A549 (cell line): ENCODE measurements around the gene OR5D16. TPM values are rescaled to one million over a fixed set of nuclear protein-coding genes. Genes with fewer than 3 reads are reported as not detected.
"Not testable (repeated sequence)": the region's sequence is repeated elsewhere in the genome, so short reads cannot be mapped to it uniquely, and the experiment has no call there.

Experiments
- ATAC-seq, 2 experiments: fragments of 200-7000 bp in 1 of 2; fragments of >200 bp in 1 of 2; cut with Nextera tagmentation in 1 of 2; cut with Tn5 transposase in 1 of 2; 3 replicates each; pipeline versions ENCODE4 v1.8.0 to v1.9.1; 2018 to 2020; ENCODE audit warnings: mild to moderate bottlenecking in 1 of 2, moderate library complexity in 1 of 2
- CTCF ChIA-PET: fragments of 300-600 bp; sonication (Branson Sonifier 250); formaldehyde crosslinking; extraction: SDS; loops from one replicate; lab custom pipeline; 2021; ENCODE audit warnings: antibody characterized with exemption, inconsistent platforms; lab: Yijun Ruan, JAX
- POLR2A ChIA-PET: fragments of 350-600 bp; formaldehyde crosslinking; extraction: SDS; loops from one replicate; lab custom pipeline; 2021; ENCODE audit warnings: antibody characterized with exemption, inconsistent platforms; lab: Yijun Ruan, JAX
- DNase-seq, 2 experiments: peaks; one replicate each; pipeline versions ENCODE4 v3.0.0 to v3.0.0-alpha.2; 2011 to 2016; ENCODE audit warnings: low read depth in 1 of 2, low spot score in 1 of 2
- FAIRE-seq: peaks from 2 replicates; lab custom pipeline; 2011; peaks lifted over from hg19 to GRCh38; lab: Jason Lieb, UNC
- H3K27ac ChIP-seq, 2 experiments: fragments of >200 bp; sonication (Bioruptor Twin); formaldehyde crosslinking; 3 replicates each; pipeline ENCODE4 v1.5.1; 2016 to 2017
- H3K4me1 ChIP-seq: fragments of >200 bp; sonication (Bioruptor Twin); formaldehyde crosslinking; 3 replicates; pipeline ENCODE4 v1.6.1; 2016
- H3K4me2 ChIP-seq: fragments of >200 bp; sonication (Bioruptor Twin); formaldehyde crosslinking; 3 replicates; pipeline ENCODE4 v1.6.1; 2016
- H3K4me3 ChIP-seq: fragments of >200 bp; sonication (Bioruptor Twin); formaldehyde crosslinking; 3 replicates; pipeline ENCODE4 v1.5.1; 2016
- H3K9me3 ChIP-seq: fragments of >200 bp; sonication (Bioruptor Twin); formaldehyde crosslinking; 3 replicates; pipeline ENCODE4 v1.6.1; 2016
- WGBS: methylation state at CpG from one replicate; pipeline ENCODE4 v1.1.6; 2017; ENCODE audit errors: missing lambda C conversion rate; 5-methylcytosine and 5-hydroxymethylcytosine counted together
- polyA plus RNA-seq, 4 experiments: library from polyadenylated mRNA; depleted of rRNA in 3 of 4; stranded (reverse); fragments of >200 nt; fragmentation: RNase III in 1 of 4; extraction: RNeasy Plus Mini Kit Qiagen cat#74134 plus additional on column Dnase treatment in 1 of 4; gene quantifications; 2 replicates in 3 of 4; 3 replicates in 1 of 4; pipeline ENCODE4 v1.2.3, GENCODE V29; 2011 to 2017
- small RNA-seq, 6 experiments: library from RNA; depleted of rRNA; stranded (forward); fragments of <200 nt; gene quantifications; one replicate each; pipeline ENCODE3, GENCODE V24; 2012

Gene OR5D16
- polyA plus RNA-seq, 2 of the 4 experiments (the other 2 are of a cell fraction) = not detected

DNA sequence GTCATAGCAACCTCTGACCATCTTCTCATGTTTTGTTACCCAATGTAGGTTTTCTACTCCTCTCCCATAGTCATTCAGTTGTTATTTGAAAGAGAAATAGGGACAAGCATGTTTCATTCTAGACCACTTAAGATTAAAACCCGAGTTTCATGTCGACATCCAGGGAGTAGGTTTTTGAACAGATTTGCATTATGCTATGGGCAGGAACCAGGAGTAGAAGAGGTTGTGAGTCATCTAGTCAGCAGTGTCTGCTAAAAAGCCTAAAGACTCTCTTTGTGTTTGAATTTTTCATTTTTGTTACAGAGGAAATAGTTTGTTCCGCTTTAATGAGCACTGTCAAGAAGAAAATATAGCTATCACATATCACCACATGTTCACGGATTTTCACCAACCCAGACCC lies 46.4 kb downstream of the OR5D16 start:
- DNase-seq, H3K4me3 ChIP-seq, ATAC-seq, H3K4me1 ChIP-seq, FAIRE-seq, POLR2A ChIA-PET, H3K9me3 ChIP-seq, H3K4me2 ChIP-seq, H3K27ac ChIP-seq, CTCF ChIA-PET: not testable (repeated sequence)
- WGBS = 0% methylated on average over 4 of the region's 4 CpGs

DNA sequence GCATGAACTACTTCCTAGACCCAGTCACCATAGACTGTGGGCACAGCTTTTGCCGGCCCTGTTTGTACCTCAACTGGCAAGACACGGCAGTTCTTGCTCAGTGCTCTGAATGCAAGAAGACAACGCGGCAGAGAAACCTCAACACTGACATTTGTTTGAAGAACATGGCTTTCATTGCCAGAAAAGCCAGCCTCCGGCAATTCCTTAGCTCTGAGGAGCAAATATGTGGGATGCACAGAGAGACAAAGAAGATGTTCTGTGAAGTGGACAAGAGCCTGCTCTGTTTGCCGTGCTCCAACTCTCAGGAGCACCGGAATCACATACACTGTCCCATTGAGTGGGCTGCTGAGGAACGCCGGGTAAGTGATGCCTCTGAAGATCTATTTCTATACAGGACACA lies 46.9 kb downstream of the OR5D16 start:
- H3K9me3 ChIP-seq, ATAC-seq, H3K4me2 ChIP-seq, FAIRE-seq, CTCF ChIA-PET, POLR2A ChIA-PET, H3K4me3 ChIP-seq, H3K27ac ChIP-seq, H3K4me1 ChIP-seq, DNase-seq: not testable (repeated sequence)
- WGBS = 4% methylated on average over 9 of the region's 9 CpGs

Small RNA genes within 50 kb of the gene (small RNA-seq; reads per million reads assigned to genes)
- gene AC036111.3 = 0 reads per million in 6 experiments

Other genes starting within 250 kb of the OR5D16 start
- not detected in 2 replicates for gene OR4C11, start 231.1 kb upstream of the OR5D16 start, polyA plus RNA-seq (2011; rRNA removed)
- not detected in 3 replicates for gene OR4C11, start 231.1 kb upstream of the OR5D16 start, polyA plus RNA-seq (2017; fragmentation: RNase III; extraction: RNeasy Plus Mini Kit Qiagen cat#74134 plus additional on column Dnase treatment)
- gene OR4P4, start 203.6 kb upstream of the OR5D16 start, polyA plus RNA-seq (2011; rRNA removed) = not detected in 2 replicates
- gene OR4P4, start 203.6 kb upstream of the OR5D16 start, polyA plus RNA-seq (2017; fragmentation: RNase III; extraction: RNeasy Plus Mini Kit Qiagen cat#74134 plus additional on column Dnase treatment) = not detected in 3 replicates
- gene OR4S2, start 190.4 kb upstream of the OR5D16 start, polyA plus RNA-seq (2011; rRNA removed) = not detected in 2 replicates
- gene OR4S2, start 190.4 kb upstream of the OR5D16 start, polyA plus RNA-seq (2017; fragmentation: RNase III; extraction: RNeasy Plus Mini Kit Qiagen cat#74134 plus additional on column Dnase treatment) = not detected in 3 replicates
- not detected in 2 replicates for gene OR4C6, start 176.6 kb upstream of the OR5D16 start, polyA plus RNA-seq (2011; rRNA removed)
- gene OR4C6, start 176.6 kb upstream of the OR5D16 start, polyA plus RNA-seq (2017; fragmentation: RNase III; extraction: RNeasy Plus Mini Kit Qiagen cat#74134 plus additional on column Dnase treatment) = not detected in 3 replicates
- gene OR5D13, start 65.3 kb upstream of the OR5D16 start, polyA plus RNA-seq (2011; rRNA removed) = not detected in 2 replicates
- not detected in 3 replicates for gene OR5D13, start 65.3 kb upstream of the OR5D16 start, polyA plus RNA-seq (2017; fragmentation: RNase III; extraction: RNeasy Plus Mini Kit Qiagen cat#74134 plus additional on column Dnase treatment)
- gene OR5D14, start 43.2 kb upstream of the OR5D16 start, polyA plus RNA-seq (2011; rRNA removed) = not detected in 2 replicates
- not detected in 3 replicates for gene OR5D14, start 43.2 kb upstream of the OR5D16 start, polyA plus RNA-seq (2017; fragmentation: RNase III; extraction: RNeasy Plus Mini Kit Qiagen cat#74134 plus additional on column Dnase treatment)
- gene OR5L1, start 27.4 kb upstream of the OR5D16 start, polyA plus RNA-seq (2011; rRNA removed) = not detected in 2 replicates
- gene OR5L1, start 27.4 kb upstream of the OR5D16 start, polyA plus RNA-seq (2017; fragmentation: RNase III; extraction: RNeasy Plus Mini Kit Qiagen cat#74134 plus additional on column Dnase treatment) = not detected in 3 replicates
- not detected in 2 replicates for gene OR5D18, start 19.1 kb upstream of the OR5D16 start, polyA plus RNA-seq (2011; rRNA removed)
- not detected in 3 replicates for gene OR5D18, start 19.1 kb upstream of the OR5D16 start, polyA plus RNA-seq (2017; fragmentation: RNase III; extraction: RNeasy Plus Mini Kit Qiagen cat#74134 plus additional on column Dnase treatment)
- gene OR5L2, start 11.5 kb upstream of the OR5D16 start, polyA plus RNA-seq (2011; rRNA removed) = not detected in 2 replicates
- gene OR5L2, start 11.5 kb upstream of the OR5D16 start, polyA plus RNA-seq (2017; fragmentation: RNase III; extraction: RNeasy Plus Mini Kit Qiagen cat#74134 plus additional on column Dnase treatment) = not detected in 3 replicates
- gene TRIM51, start 44.5 kb downstream of the OR5D16 start, polyA plus RNA-seq (2011; rRNA removed) = not detected in 2 replicates
- not detected in 3 replicates for gene TRIM51, start 44.5 kb downstream of the OR5D16 start, polyA plus RNA-seq (2017; fragmentation: RNase III; extraction: RNeasy Plus Mini Kit Qiagen cat#74134 plus additional on column Dnase treatment)
- not detected in 2 replicates for gene OR5W2, start 75.8 kb downstream of the OR5D16 start, polyA plus RNA-seq (2011; rRNA removed)
- not detected in 3 replicates for gene OR5W2, start 75.8 kb downstream of the OR5D16 start, polyA plus RNA-seq (2017; fragmentation: RNase III; extraction: RNeasy Plus Mini Kit Qiagen cat#74134 plus additional on column Dnase treatment)
- not detected in 2 replicates for gene OR5I1, start 97.6 kb downstream of the OR5D16 start, polyA plus RNA-seq (2011; rRNA removed)
- gene OR5I1, start 97.6 kb downstream of the OR5D16 start, polyA plus RNA-seq (2017; fragmentation: RNase III; extraction: RNeasy Plus Mini Kit Qiagen cat#74134 plus additional on column Dnase treatment) = not detected in 3 replicates
- not detected in 2 replicates for gene OR10AG1, start 131.2 kb downstream of the OR5D16 start, polyA plus RNA-seq (2011; rRNA removed)
- not detected in 3 replicates for gene OR10AG1, start 131.2 kb downstream of the OR5D16 start, polyA plus RNA-seq (2017; fragmentation: RNase III; extraction: RNeasy Plus Mini Kit Qiagen cat#74134 plus additional on column Dnase treatment)
- not detected in 2 replicates for gene OR5F1, start 155.9 kb downstream of the OR5D16 start, polyA plus RNA-seq (2011; rRNA removed)
- gene OR5F1, start 155.9 kb downstream of the OR5D16 start, polyA plus RNA-seq (2017; fragmentation: RNase III; extraction: RNeasy Plus Mini Kit Qiagen cat#74134 plus additional on column Dnase treatment) = not detected in 3 replicates
- not detected in 2 replicates for gene OR5AS1, start 188.9 kb downstream of the OR5D16 start, polyA plus RNA-seq (2011; rRNA removed)
- not detected in 3 replicates for gene OR5AS1, start 188.9 kb downstream of the OR5D16 start, polyA plus RNA-seq (2017; fragmentation: RNase III; extraction: RNeasy Plus Mini Kit Qiagen cat#74134 plus additional on column Dnase treatment)